ENCODE measurements around the gene LZTS3.
"Not testable (repeated sequence)": the region's sequence is repeated elsewhere in the genome, so short reads cannot be mapped to it uniquely, and the experiment has no call there.

The LZTS3 gene

GRCh38 chr20:3167738-3168078, 5.6 kb downstream of the LZTS3 start:
- DNase-seq (ENCODE audit: low read depth): no peak

DNA sequence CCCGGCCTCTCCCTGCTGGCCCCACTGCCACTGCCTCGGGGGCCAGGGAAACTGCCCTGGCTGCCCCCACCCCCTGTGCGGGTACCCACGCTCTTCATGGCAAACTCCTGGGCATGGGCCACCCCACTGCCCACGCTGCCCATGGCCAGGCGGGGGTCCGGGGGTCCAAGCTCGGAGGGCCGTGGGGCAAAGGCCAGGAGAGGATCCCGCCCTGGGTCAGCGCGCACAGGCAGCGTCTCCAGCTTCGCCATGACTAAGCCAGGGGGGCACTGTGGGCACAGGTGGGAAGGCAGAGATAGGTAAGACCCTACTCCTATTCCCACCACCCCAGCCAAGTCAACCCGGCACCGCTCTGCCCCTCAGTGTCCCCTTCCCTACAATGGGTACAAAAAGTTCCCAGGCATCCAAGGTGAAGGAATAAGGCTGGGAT, 6.4 kb downstream of the LZTS3 start:
- DNase-seq (ENCODE audit: low read depth): no peak

GRCh38 chr20:3166338-3166912, 6.9 kb downstream of the LZTS3 start:
- no peak for DNase-seq (ENCODE audit: low read depth)

GRCh38 chr20:3165473-3166337, 7.6 kb downstream of the LZTS3 start:
- DNase-seq (ENCODE audit: low read depth): no peak

DNA sequence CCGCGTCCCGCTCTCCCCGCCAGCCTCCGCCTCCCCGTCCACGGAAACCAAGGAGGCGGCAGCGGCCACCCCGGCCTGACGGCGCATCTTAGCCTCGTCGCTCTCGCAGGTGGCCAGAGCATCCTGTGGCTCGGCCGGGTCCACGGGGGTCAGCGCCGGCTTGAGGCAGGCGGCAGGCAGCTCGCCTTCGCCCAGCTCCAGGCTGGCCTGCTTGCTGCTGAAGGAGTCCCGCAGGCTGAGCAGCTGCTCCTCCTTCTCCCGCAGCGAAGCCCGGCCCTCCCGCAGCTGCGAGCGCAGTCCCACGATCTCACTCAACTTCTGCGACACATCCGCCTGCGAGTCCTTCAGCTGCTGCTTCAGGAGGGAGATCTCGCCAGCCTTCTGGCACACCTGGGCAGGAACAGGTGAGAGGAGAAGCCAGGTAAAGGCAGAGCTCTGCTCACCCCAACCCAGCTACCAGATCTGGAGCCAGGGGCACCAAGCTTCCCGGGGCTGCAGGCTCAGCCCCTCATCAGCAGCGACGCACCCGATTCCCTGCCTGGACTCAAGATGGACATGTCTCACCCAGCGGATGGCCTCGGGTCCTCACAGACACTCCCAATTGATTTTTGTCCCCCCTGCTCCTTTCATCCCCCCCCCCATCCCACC, 8.5 kb downstream of the LZTS3 start:
- no peak for DNase-seq (ENCODE audit: low read depth)

DNA sequence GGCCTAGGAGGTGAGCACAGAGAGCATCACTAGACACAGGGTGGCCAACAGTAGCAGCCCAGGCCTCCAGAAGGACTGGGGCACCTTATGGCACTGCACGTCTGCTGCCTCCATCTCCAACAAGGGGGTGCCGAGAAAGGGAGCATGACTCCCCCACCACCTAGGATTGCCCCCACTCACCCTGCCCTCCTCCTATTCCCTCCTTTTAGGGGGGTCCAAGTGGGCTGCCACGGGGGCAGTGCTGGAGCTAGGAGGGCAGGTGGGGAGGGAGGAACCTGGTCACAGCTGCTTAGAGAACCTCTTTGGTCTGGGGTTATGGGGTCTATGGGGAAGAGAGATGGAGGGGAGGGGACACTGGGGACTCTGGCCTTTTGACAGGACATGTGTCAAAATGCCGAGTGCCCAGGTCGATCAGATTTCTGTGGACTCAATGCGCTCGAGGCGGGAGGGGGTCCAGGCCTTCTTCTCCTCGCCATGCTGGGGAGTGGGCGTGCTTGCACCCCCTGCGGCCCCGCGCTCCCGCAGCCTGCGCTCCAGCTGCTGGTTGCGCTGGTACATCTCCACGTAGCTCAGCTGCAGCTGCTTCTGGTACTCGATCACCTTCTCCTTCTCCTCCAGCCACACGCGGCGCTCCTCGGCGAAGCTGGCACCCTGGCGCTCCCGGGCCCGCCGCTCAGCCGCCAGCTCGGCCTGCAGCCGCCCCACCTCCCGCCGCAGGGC, 9.1 kb downstream of the LZTS3 start:
- DNase-seq (ENCODE audit: low read depth): no peak

- no peak for DNase-seq (ENCODE audit: low read depth)
These were observed 10.0 kb downstream of the LZTS3 start for GRCh38 chr20:3163099-3164042.

DNA sequence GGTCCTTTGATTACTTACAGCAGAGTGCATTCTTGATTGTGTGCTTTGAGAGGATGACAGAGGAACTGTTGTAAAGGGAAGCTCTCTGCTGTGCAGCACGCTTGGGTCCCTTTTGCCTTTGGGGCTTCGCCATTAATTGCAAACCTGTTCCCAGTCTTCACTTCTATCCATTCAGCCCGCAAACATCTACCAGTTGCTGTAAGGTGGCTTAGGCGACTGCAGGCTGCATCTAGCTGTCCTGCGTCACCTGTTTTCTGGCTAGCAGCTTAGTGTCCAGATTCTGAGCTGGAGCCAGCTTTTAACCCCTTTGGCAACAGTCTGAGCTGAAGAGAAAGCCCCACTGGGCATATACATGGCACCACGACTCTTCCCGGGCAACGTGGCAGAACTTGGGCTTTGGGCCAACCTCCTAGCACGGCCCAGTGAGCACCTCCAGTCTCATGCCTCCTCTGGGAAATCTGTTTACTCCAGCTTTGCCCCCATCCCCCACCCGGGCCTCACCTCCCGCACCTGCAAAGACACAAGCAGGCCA, 11.2 kb downstream of the LZTS3 start:
- DNase-seq (ENCODE audit: low read depth): no peak

GRCh38 chr20:3161316-3162079, 11.9 kb downstream of the LZTS3 start:
- DNase-seq (ENCODE audit: low read depth): no peak

GRCh38 chr20:3160418-3160817, 12.9 kb downstream of the LZTS3 start:
- DNase-seq (ENCODE audit: low read depth): no peak

DNA sequence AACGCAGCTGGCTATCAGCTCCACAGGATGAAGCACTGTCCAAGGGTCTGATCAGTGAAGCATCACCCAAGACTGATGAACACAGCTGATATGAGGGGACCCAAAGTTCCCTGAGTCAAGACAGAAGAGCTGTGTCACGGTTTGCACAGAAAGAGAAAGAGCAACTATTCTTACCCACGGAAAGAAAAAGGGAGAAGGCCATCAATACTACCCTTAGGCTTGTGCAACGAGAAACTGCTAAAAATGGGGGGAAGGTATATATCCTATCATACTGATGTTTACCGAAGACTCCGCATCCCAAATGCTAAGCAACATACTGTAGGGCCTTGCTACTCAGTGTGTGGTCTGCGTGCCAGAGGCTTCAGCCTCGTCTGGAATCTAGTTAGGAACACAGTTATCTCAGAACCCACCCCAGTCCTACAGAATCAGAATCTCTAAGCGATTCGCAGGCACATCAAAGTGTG, 14.3 kb downstream of the LZTS3 start:
- DNase-seq (ENCODE audit: low read depth): no peak

DNA sequence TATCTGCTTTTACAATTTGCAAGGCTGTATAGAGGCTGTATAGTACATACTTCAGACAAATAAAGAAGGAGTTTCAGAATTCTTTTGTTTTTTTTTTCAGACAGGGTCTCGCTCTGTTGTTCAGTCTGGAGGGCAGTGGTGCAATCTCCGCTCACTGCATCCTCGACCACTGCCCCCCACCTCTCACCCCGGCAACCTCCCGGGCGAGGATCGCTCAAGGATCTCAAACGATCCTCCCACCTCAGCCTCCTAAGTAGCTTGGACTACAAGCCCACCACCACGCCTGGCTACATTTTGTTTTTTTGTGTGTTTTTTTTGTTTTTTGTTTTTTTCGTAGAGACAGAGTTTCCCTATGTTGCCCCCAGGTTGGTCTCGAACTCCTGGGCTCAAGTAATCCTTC, 15.5 kb downstream of the LZTS3 start:
- DNase-seq (ENCODE audit: low read depth): no peak

DNA sequence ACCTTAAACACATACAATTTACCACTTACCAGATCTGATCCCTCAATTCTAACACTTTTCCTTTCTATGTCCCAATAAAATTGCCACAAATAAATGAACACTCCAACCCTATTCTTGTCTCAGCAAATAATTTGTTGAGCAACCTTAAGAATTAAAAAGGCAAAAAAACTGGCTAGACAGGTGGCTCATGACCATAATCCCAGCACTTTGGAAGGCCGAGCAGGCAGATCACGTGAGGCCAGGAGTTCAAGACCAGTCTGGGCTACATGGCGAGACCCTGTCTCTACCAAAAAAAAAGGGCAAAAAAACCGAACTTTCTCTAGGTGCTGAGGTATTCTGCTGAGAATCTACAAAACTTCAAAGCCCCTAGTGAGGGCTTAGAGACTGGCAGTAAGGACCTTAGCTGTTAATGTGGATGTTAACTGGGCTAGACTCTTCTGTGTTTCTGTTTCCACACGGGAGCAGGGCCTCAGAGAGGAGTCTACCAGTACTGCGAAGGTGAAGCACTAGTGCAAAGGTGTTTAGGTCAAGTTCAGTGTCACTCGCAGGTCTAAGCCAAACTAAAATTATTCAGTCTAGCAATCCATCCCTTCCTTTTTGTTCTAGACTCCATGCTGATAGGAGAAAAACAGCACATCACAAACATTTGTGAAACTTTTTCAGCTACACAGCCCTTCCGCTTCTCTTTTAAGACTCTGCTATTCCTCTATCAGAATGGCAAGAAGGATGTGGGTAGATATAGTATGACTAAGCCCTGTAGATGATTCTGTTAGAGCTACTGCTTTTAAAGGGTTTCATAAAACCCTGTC, 16.3 kb downstream of the LZTS3 start:
- no peak for DNase-seq (ENCODE audit: low read depth)

DNA sequence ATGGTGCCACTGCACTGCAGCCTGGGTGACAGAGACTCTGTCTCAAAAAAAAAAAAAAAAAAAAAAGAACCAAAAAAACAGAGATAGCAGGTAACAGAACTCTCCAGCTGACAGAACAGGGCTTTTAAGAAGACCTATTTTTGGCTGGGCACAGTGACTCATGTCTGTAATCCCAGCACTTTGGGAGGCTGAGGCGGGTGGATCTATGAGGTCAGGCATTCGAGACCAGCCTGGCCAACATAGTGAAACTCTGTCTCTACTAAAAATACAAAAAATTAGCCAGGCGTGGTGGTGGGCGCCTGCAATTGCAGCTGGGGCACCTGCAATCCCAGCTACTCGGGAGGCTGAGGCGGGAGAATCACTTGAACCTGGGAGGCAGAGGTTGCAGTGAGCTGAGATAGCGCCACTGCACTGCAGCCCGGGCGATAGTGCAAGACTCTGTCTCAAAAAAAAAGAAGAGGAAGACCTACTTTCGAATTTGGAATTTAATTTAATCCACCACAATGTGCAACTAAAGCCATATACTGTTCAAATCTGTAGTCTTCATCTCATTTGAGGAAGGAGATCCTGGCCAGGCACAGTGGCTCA, 21.2 kb downstream of the LZTS3 start:
- DNase-seq (ENCODE audit: low read depth): not testable (repeated sequence)

DNA sequence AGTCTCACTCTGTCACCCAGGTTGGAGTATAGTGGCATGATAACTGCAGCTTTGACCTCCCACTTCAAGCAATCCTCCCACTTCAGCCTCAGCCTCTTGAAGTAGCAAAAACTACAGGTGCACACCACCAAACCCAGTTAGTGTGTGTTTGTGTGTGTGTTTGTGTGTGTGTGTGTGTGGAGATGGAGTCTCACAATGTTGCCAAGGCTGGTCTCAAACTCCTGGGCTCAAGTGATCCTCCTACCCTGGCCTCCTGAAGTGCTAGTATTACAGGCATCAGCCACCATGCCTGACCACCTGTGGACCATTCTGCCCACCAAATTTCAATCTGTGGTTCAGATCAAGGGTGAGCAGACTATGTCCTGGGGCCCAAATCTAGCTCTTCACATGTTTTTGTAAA, 22.4 kb downstream of the LZTS3 start:
- no peak for DNase-seq (ENCODE audit: low read depth)

DNA sequence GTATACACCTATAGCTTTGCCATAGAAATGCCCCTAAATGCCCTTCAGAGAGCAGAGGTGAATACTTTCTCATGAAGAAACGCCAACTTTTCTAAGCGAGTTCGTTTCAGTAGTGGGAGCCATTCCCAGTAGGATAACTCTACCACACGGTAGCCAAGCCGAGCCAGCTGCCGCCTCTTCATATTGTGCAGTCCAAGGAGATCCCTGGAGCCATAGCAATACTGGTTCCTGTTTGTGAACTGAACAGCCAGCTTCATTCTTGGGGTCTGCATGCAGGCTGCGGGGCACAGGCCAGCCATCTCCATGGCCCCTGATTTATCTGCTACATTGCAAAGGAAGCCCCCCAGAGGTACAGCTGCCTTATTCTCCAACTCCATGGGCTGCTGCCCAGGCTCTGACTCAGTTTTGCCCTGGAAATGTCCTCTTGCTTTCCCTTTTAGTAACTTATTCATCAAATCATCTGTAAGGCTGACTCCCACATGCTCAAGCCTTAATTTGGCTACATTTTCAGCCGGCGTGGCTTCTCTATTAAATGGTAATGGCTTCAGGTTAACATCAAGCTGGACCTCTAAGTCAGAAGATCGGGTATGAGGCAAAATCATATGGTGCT, 26.5 kb downstream of the LZTS3 start:
- DNase-seq (ENCODE audit: low read depth): no peak

- DNase-seq (ENCODE audit: low read depth): no peak
These were observed 31.6 kb downstream of the LZTS3 start for GRCh38 chr20:3141757-3142156.

- DNase-seq (ENCODE audit: low read depth): no peak
These were observed 35.9 kb downstream of the LZTS3 start for GRCh38 chr20:3137492-3137891.

Measured in fibroblast of the conjunctiva (primary cell).